PC-3 (cell line): ENCODE data around the gene DBH. TPM values are rescaled to one million over a fixed set of nuclear protein-coding genes. Genes with fewer than 3 reads are reported as not detected.

ENCODE experiments used
- ATAC-seq: fragments of 200-7000 bp; cut with Tn5 transposase; 2 replicates; pipeline ENCODE4 v1.9.1; 2020; ENCODE audit warnings: mild to moderate bottlenecking, moderate library complexity
- BruUV-seq: library from RNA; stranded (reverse); fragments of 400-500 nt; replicated peaks from 2 replicates; lab custom pipeline; 2021; lab: Mats Ljungman, UMichigan
- CTCF ChIA-PET: fragments of 300-600 bp; sonication (Branson Sonifier 250); formaldehyde crosslinking; loops from one replicate; lab custom pipeline; 2022; ENCODE audit warnings: antibody characterized with exemption; lab: Charles Lee
- POLR2A ChIA-PET: fragments of 300-600 bp; sonication (Branson Sonifier 250); formaldehyde crosslinking; loops from one replicate; lab custom pipeline; 2022; ENCODE audit warnings: antibody characterized with exemption; ENCODE audit not compliant: unreplicated experiment; lab: Charles Lee
- DNase-seq: peaks from one replicate; pipeline ENCODE4 v3.0.0-alpha.2; 2015
- H2AFZ ChIP-seq: fragments of 300-600 bp; sonication (generic); 2 replicates; pipeline ENCODE4 v1.6.0; 2016; ENCODE audit warnings: antibody characterized with exemption, low read length
- H3F3A ChIP-seq: fragments of 300-600 bp; sonication (generic); one replicate; pipeline ENCODE4 v1.6.0; 2017; ENCODE audit warnings: antibody characterized with exemption, low read length, control low read depth, mild to moderate bottlenecking; ENCODE audit not compliant: unreplicated experiment
- H3K27ac ChIP-seq: fragments of 300-600 bp; sonication (generic); 2 replicates; pipeline ENCODE4 v1.5.1; 2016; ENCODE audit warnings: mild to moderate bottlenecking, low read length
- H3K27me3 ChIP-seq: fragments of 300-600 bp; sonication (generic); 2 replicates; pipeline ENCODE4 v1.6.1; 2016; ENCODE audit warnings: low read length, mixed read lengths
- H3K36me3 ChIP-seq: fragments of 300-600 bp; sonication (generic); 2 replicates; pipeline ENCODE4 v1.6.1; 2016; ENCODE audit warnings: low read depth, mixed run types, low read length, mixed read lengths
- H3K4me1 ChIP-seq: fragments of 300-600 bp; sonication (generic); 2 replicates; pipeline ENCODE4 v1.5.1; 2016; ENCODE audit warnings: low read length; ENCODE audit not compliant: insufficient read depth
- H3K4me2 ChIP-seq: fragments of 300-600 bp; sonication (generic); 2 replicates; pipeline ENCODE4 v1.6.0; 2016; ENCODE audit warnings: low read length
- H3K4me3 ChIP-seq: fragments of 300-600 bp; sonication (generic); 2 replicates; pipeline ENCODE4 v1.5.1; 2016; ENCODE audit warnings: mild to moderate bottlenecking, low read length, mixed read lengths
- H3K79me2 ChIP-seq: fragments of 300-600 bp; sonication (generic); 2 replicates; pipeline ENCODE4 v1.6.1; 2017; ENCODE audit warnings: low read length, mixed read lengths
- H3K9ac ChIP-seq: fragments of 300-600 bp; sonication (generic); 2 replicates; pipeline ENCODE4 v1.6.0; 2016; ENCODE audit warnings: mild to moderate bottlenecking, low read length
- H3K9me2 ChIP-seq: fragments of 300-600 bp; sonication (generic); replicated peaks from 2 replicates; pipeline ENCODE4 v1.6.1; 2016; ENCODE audit warnings: mixed run types, low read length, mixed read lengths
- H3K9me3 ChIP-seq: fragments of 300-600 bp; sonication (generic); 2 replicates; pipeline ENCODE4 v1.6.1; 2016; ENCODE audit warnings: low read length, mixed read lengths
- H4K20me1 ChIP-seq: fragments of 300-600 bp; sonication (generic); 2 replicates; pipeline ENCODE4 v1.6.1; 2016; ENCODE audit warnings: low read length, mixed read lengths
- EZH2 ChIP-seq: fragments of 300-600 bp; sonication (generic); IDR thresholded peaks from one replicate; pipeline ENCODE4 v1.6.1; 2017; ENCODE audit warnings: antibody characterized with exemption, mild to moderate bottlenecking, low read length; ENCODE audit not compliant: unreplicated experiment
- EZH2phosphoT487 ChIP-seq: fragments of 300-600 bp; sonication (generic); IDR thresholded peaks from 2 replicates; pipeline ENCODE4 v1.6.1; 2018; ENCODE audit warnings: mild to moderate bottlenecking, antibody characterized with exemption, low read length, borderline replicate concordance
- intact Hi-C: fragments of 100-400 bp; cut with micrococcal nuclease; formaldehyde crosslinking; loops from 2 replicates; pipeline ENCODE4 v1.9.0; 2023
- total RNA-seq: library from RNA; depleted of rRNA; stranded (reverse); fragments of >200 nt; gene quantifications from 2 replicates; pipeline ENCODE4 v1.2.3, GENCODE V29; 2014
- TF ChIP-seq, protein P1 (sequence below): fragments of 300-600 bp; sonication (generic); conservative IDR thresholded peaks from 2 replicates; pipeline ENCODE4 v1.5.1; 2017; ENCODE audit warnings: antibody characterized with exemption, low read depth, mild to moderate bottlenecking, low read length

The DBH gene
- total RNA-seq, 1 experiment from 2014 or later: not detected

DNA sequence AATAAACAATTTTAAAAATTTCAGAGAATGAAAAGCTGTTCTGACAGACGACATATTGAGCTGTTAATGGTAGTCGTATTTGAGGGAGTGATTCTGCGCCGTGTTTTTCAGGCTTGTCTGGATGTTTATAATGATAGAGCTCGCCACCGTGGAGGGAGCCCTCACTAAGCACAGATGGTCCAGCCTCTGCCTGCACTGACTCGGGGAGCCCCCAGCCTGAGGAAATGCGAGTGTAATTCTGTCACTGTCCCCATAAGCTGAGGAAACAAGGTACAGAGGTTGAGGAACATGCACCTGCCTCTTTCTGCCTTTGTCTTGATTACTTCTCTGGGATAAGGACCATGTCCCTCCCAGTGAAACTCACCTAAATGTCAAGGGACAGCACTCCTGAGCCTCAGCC, 7.4 kb upstream of the DBH start:
- ChIA-PET CTCF (no interaction called here), POLR2A (no interaction called here)
- no peak for DNase-seq
- BruUV-seq: no TSS peak
- no peak for ATAC-seq
- peaks cover 15% of the 10 kb centered on the region for H3K27me3 ChIP-seq
- intact Hi-C loops: no loop called here
- no peaks in the 10 kb centered on the region for H3K4me1 ChIP-seq
- no peaks in the 10 kb centered on the region for H3K9me3 ChIP-seq
- H3K9ac ChIP-seq: no peak overlapping the region
- H3K4me2 ChIP-seq: no peak overlapping the region
- no peaks in the 10 kb centered on the region for H3F3A ChIP-seq
- H3K36me3 ChIP-seq: no peaks in the 10 kb centered on the region
- H3K9me2 ChIP-seq: no peaks in the 10 kb centered on the region
- H2AFZ ChIP-seq: no peak overlapping the region
- H4K20me1 ChIP-seq: no peaks in the 10 kb centered on the region
- no peak overlapping the region for H3K27ac ChIP-seq
- H3K79me2 ChIP-seq: no peaks in the 10 kb centered on the region
- no peak overlapping the region for H3K4me3 ChIP-seq
- TF ChIP-seq EZH2phosphoT487: no peak
- TF ChIP-seq, protein P1, sequence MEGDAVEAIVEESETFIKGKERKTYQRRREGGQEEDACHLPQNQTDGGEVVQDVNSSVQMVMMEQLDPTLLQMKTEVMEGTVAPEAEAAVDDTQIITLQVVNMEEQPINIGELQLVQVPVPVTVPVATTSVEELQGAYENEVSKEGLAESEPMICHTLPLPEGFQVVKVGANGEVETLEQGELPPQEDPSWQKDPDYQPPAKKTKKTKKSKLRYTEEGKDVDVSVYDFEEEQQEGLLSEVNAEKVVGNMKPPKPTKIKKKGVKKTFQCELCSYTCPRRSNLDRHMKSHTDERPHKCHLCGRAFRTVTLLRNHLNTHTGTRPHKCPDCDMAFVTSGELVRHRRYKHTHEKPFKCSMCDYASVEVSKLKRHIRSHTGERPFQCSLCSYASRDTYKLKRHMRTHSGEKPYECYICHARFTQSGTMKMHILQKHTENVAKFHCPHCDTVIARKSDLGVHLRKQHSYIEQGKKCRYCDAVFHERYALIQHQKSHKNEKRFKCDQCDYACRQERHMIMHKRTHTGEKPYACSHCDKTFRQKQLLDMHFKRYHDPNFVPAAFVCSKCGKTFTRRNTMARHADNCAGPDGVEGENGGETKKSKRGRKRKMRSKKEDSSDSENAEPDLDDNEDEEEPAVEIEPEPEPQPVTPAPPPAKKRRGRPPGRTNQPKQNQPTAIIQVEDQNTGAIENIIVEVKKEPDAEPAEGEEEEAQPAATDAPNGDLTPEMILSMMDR: no peak

DNA sequence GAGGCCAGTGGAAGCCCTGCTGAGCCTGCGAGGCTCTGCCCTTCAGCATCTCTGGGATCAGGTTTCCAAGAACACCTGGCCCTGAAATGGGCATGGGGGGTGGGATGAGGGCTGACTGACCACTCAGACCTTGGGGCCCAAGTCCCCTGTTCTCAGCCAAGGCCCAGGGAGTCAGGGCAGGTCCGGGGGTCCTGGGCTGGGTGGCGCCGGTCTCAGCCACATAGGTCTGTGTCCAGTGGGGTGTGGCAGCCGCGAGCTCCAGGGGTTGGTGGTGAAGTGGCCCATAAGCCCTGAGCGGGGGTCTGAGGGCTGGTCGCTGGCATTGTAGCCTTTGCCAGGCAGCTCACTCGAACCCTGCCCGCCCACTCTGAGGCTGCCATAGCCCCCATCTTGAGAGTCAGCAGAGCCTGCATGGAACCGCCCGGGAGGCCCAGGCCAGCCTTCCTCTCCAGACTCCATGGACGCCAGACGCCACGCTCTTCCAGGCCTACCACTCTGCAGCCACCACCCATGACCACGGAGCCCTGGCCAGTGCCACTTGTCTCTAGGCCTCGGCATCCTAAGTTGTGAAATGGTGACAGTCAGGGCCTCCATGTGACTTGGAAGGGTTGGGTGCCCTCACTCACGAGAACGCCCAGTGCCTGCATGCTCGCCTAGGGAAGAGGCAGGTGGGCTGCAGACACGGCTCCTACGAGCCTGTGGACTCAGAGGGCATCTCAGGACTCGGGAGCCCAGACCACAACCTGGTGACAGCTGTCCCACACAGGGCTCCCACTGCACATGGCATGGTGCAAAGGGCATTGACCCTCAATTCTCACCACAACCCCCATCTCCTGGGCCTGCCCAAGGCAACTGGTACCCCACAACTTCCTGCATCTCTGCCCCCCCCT, 6.7 kb upstream of the DBH start:
- Histone ChIP-seq H3K9me3 (no peaks in the 10 kb centered on the region), H3K27me3 (peaks cover 15% of the 10 kb centered on the region), H4K20me1 (no peaks in the 10 kb centered on the region), H3K4me1 (no peaks in the 10 kb centered on the region), H3K4me3 (no peak overlapping the region), H2AFZ (no peak overlapping the region), H3K27ac (no peak overlapping the region), H3F3A (no peaks in the 10 kb centered on the region), H3K79me2 (no peaks in the 10 kb centered on the region), H3K4me2 (no peak overlapping the region), H3K9me2 (no peaks in the 10 kb centered on the region), H3K9ac (no peak overlapping the region), H3K36me3 (no peaks in the 10 kb centered on the region)
- BruUV-seq: no TSS peak
- DNase-seq: no peak
- ChIA-PET POLR2A (no interaction called here), CTCF (no interaction called here)
- intact Hi-C loops: no loop called here
- no peak for ATAC-seq
- no peak for TF ChIP-seq EZH2

DNA sequence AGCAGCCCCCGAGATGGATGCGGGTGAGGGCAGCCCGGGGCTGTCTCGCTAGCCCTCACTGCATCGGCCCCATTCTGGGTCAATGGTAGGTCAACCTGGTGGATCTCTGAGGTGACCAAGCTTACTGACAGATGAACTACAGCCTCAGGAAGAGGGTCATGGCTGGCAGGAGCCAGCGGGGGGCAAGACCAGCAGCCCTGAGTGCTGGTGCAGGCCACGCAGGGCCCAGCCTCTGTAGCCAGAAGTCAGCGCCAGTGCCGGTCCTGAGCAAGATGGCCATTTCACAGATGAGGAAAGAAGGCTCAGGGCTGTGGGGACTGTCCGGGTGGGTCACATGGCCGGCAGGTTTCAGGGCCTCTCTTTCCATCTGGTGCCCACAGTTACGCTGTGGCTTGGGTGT, 5.1 kb upstream of the DBH start:
- H2AFZ ChIP-seq: no peak overlapping the region
- no peaks in the 10 kb centered on the region for H3F3A ChIP-seq
- no peaks in the 10 kb centered on the region for H3K79me2 ChIP-seq
- no peak overlapping the region for H3K4me3 ChIP-seq
- H3K9me2 ChIP-seq: no peaks in the 10 kb centered on the region
- DNase-seq (no peak), ATAC-seq (no peak)
- no peaks in the 10 kb centered on the region for H4K20me1 ChIP-seq
- no peak overlapping the region for H3K4me2 ChIP-seq
- H3K4me1 ChIP-seq: no peaks in the 10 kb centered on the region
- H3K36me3 ChIP-seq: no peaks in the 10 kb centered on the region
- peaks cover 15% of the 10 kb centered on the region for H3K27me3 ChIP-seq
- ChIA-PET POLR2A (no interaction called here), CTCF (no interaction called here)
- H3K9ac ChIP-seq: no peak overlapping the region
- H3K9me3 ChIP-seq: no peaks in the 10 kb centered on the region
- no TSS peak for BruUV-seq
- intact Hi-C loops: no loop called here
- no peak for TF ChIP-seq EZH2
- no peak overlapping the region for H3K27ac ChIP-seq
